GM21717 (cell line): ENCODE data around the gene ALKBH6.

Source experiments
- ATAC-seq: cut with Tn5 transposase; IDR thresholded peaks from one replicate; pipeline ENCODE4 v1.9.1; 2021; ENCODE audit warnings: mild to moderate bottlenecking, moderate library complexity; ENCODE audit not compliant: unreplicated experiment

Gene ALKBH6

GRCh38 chr19:36030264-36031148 is 16.5 kb upstream of the ALKBH6 start:
- no peak for ATAC-seq

GRCh38 chr19:36028313-36029041 is 14.5 kb upstream of the ALKBH6 start:
- ATAC-seq, result no peak

GRCh38 chr19:36027696-36028095 is 13.7 kb upstream of the ALKBH6 start:
- no peak for ATAC-seq

- no peak for ATAC-seq
These were observed 12.3 kb upstream of the ALKBH6 start for GRCh38 chr19:36026091-36026876.

- ATAC-seq, result no peak
These were observed 11.5 kb upstream of the ALKBH6 start for GRCh38 chr19:36025541-36025940.

GRCh38 chr19:36023432-36023831 is 9.4 kb upstream of the ALKBH6 start:
- ATAC-seq, result no peak

GRCh38 chr19:36019061-36019670 is 5.2 kb upstream of the ALKBH6 start:
- no peak for ATAC-seq

GRCh38 chr19:36013280-36014011 is 567 bp downstream of the ALKBH6 start:
- no peak for ATAC-seq

- no peak for ATAC-seq
These were observed 3.6 kb downstream of the ALKBH6 start for GRCh38 chr19:36010402-36010801.

- ATAC-seq, result no peak
These were observed 4.2 kb downstream of the ALKBH6 start for GRCh38 chr19:36009633-36010379.

- ATAC-seq, result no peak
These were observed 4.8 kb downstream of the ALKBH6 start for GRCh38 chr19:36009220-36009619.

- ATAC-seq, result no peak
These were observed 5.6 kb downstream of the ALKBH6 start, which contains the start of gene SYNE4 for GRCh38 chr19:36008336-36008978. TSS of gene SYNE4 (minus strand) at chr19:36008813. CDS start at chr19:36008681, 132 bp downstream.

- no peak for ATAC-seq
These were observed 7.1 kb downstream of the ALKBH6 start for GRCh38 chr19:36006955-36007354.

GRCh38 chr19:36003284-36003683 is 10.7 kb downstream of the ALKBH6 start:
- ATAC-seq, result no peak

GRCh38 chr19:36001605-36002004 is 12.4 kb downstream of the ALKBH6 start:
- no peak for ATAC-seq

GRCh38 chr19:35996777-35997176 is 17.2 kb downstream of the ALKBH6 start:
- no peak for ATAC-seq

- ATAC-seq, result peak; percentile 70
These were observed 18.7 kb downstream of the ALKBH6 start, which contains the start of gene SDHAF1 for GRCh38 chr19:35995048-35995993. TSS of gene SDHAF1 (plus strand) at chr19:35995188. CDS start at chr19:35995275, 87 bp downstream.
